ENCODE measurements around the gene CCL23. TPM values are rescaled to one million over a fixed set of nuclear protein-coding genes. Genes with fewer than 3 reads are reported as not detected.
A peak's percentile ranks its signal among the peaks of the same experiment; 100 is the strongest.
"Not testable (repeated sequence)": the region's sequence is repeated elsewhere in the genome, so short reads cannot be mapped to it uniquely, and the experiment has no call there.

The CCL23 gene
- not detected in 2 replicates for total RNA-seq (2014; rRNA removed; shearing (Covaris generic))
- not detected in 2 replicates for polyA plus RNA-seq (2015; cell fraction: cytosol; rRNA removed)
- not detected in 2 replicates for polyA plus RNA-seq (2015; cell fraction: nucleus; rRNA removed)

- in situ Hi-C loops (cut with HindIII; ENCODE audit: low pct_unique_long_range_greater_than_20kb, low sequenced_read_pairs), result no loop called here
- no peak for DNase-seq (ENCODE audit: low read depth, low spot score)
Observed at GRCh38 chr17:36017799-36018198, at the start of gene CCL23. TSS of gene CCL23 (minus strand) at chr17:36017972. CDS start at chr17:36017897, 75 bp downstream.

- no peak for DNase-seq (ENCODE audit: low read depth, low spot score)
- in situ Hi-C loops (cut with HindIII; ENCODE audit: low pct_unique_long_range_greater_than_20kb, low sequenced_read_pairs), result no loop called here
Observed at GRCh38 chr17:36066365-36066985, 48.7 kb upstream of the CCL23 start.

GRCh38 chr17:36063786-36064541 is 46.2 kb upstream of the CCL23 start, which contains the start of gene CCL18:
TSS of gene CCL18 (plus strand) at chr17:36064272. CDS start at chr17:36064343, 71 bp downstream.
- in situ Hi-C loops (cut with HindIII; ENCODE audit: low pct_unique_long_range_greater_than_20kb, low sequenced_read_pairs), result no loop called here
- no peak for DNase-seq (ENCODE audit: low read depth, low spot score)

- DNase-seq (ENCODE audit: low read depth, low spot score), result no peak
- in situ Hi-C loops (cut with HindIII; ENCODE audit: low pct_unique_long_range_greater_than_20kb, low sequenced_read_pairs), result no loop called here
Observed at GRCh38 chr17:36060816-36061215, 43.0 kb upstream of the CCL23 start.

GRCh38 chr17:36059406-36059805 is 41.6 kb upstream of the CCL23 start:
- no peak for DNase-seq (ENCODE audit: low read depth, low spot score)
- in situ Hi-C loops (cut with HindIII; ENCODE audit: low pct_unique_long_range_greater_than_20kb, low sequenced_read_pairs), result no loop called here

GRCh38 chr17:36057911-36058310 is 40.1 kb upstream of the CCL23 start:
- in situ Hi-C loops (cut with HindIII; ENCODE audit: low pct_unique_long_range_greater_than_20kb, low sequenced_read_pairs), result no loop called here
- DNase-seq (ENCODE audit: low read depth, low spot score), result no peak

- no peak for DNase-seq (ENCODE audit: low read depth, low spot score)
- in situ Hi-C loops (cut with HindIII; ENCODE audit: low pct_unique_long_range_greater_than_20kb, low sequenced_read_pairs), result no loop called here
Observed at GRCh38 chr17:36055921-36056520, 38.2 kb upstream of the CCL23 start.

GRCh38 chr17:36055171-36055570 is 37.4 kb upstream of the CCL23 start:
- no peak for DNase-seq (ENCODE audit: low read depth, low spot score)
- in situ Hi-C loops (cut with HindIII; ENCODE audit: low pct_unique_long_range_greater_than_20kb, low sequenced_read_pairs), result no loop called here

GRCh38 chr17:36049643-36050042 is 31.9 kb upstream of the CCL23 start:
- no peak for DNase-seq (ENCODE audit: low read depth, low spot score)
- in situ Hi-C loops (cut with HindIII; ENCODE audit: low pct_unique_long_range_greater_than_20kb, low sequenced_read_pairs), result no loop called here

- in situ Hi-C loops (cut with HindIII; ENCODE audit: low pct_unique_long_range_greater_than_20kb, low sequenced_read_pairs), result no loop called here
- DNase-seq (ENCODE audit: low read depth, low spot score), result no peak
Observed at GRCh38 chr17:36048066-36048465, 30.3 kb upstream of the CCL23 start.

- no peak for DNase-seq (ENCODE audit: low read depth, low spot score)
- in situ Hi-C loops (cut with HindIII; ENCODE audit: low pct_unique_long_range_greater_than_20kb, low sequenced_read_pairs), result no loop called here
Observed at GRCh38 chr17:36036235-36036634, 18.5 kb upstream of the CCL23 start.

GRCh38 chr17:36034127-36034526 is 16.4 kb upstream of the CCL23 start:
- no peak for DNase-seq (ENCODE audit: low read depth, low spot score)
- in situ Hi-C loops (cut with HindIII; ENCODE audit: low pct_unique_long_range_greater_than_20kb, low sequenced_read_pairs), result no loop called here

- no peak for DNase-seq (ENCODE audit: low read depth, low spot score)
- in situ Hi-C loops (cut with HindIII; ENCODE audit: low pct_unique_long_range_greater_than_20kb, low sequenced_read_pairs), result no loop called here
Observed at GRCh38 chr17:36030956-36031355, 13.2 kb upstream of the CCL23 start.

- peak; percentile 78 for DNase-seq (ENCODE audit: low read depth, low spot score)
- in situ Hi-C loops (cut with HindIII; ENCODE audit: low pct_unique_long_range_greater_than_20kb, low sequenced_read_pairs), result no loop called here
Observed at GRCh38 chr17:36027761-36028160, 10.0 kb upstream of the CCL23 start.

GRCh38 chr17:36024106-36024869 is 6.5 kb upstream of the CCL23 start:
- no peak for DNase-seq (ENCODE audit: low read depth, low spot score)
- in situ Hi-C loops (cut with HindIII; ENCODE audit: low pct_unique_long_range_greater_than_20kb, low sequenced_read_pairs), result no loop called here

- DNase-seq (ENCODE audit: low read depth, low spot score), result no peak
- in situ Hi-C loops (cut with HindIII; ENCODE audit: low pct_unique_long_range_greater_than_20kb, low sequenced_read_pairs), result no loop called here
Observed at GRCh38 chr17:36019423-36019822, 1.7 kb upstream of the CCL23 start.

- in situ Hi-C loops (cut with HindIII; ENCODE audit: low pct_unique_long_range_greater_than_20kb, low sequenced_read_pairs), result no loop called here
- no peak for DNase-seq (ENCODE audit: low read depth, low spot score)
Observed at GRCh38 chr17:36016555-36016954, 1.2 kb downstream of the CCL23 start.

- DNase-seq (ENCODE audit: low read depth, low spot score); in situ Hi-C loops (cut with HindIII; ENCODE audit: low pct_unique_long_range_greater_than_20kb, low sequenced_read_pairs): not testable (repeated sequence)
Observed at GRCh38 chr17:36015895-36016294, 1.9 kb downstream of the CCL23 start.
